Spleen (tissue), 7 donors: ENCODE results near the gene HOXC10.

Experiments used
- CTCF ChIP-seq, 11 experiments: fragments of 200-600 bp in 7 of 11; fragments of 450-650 bp in 4 of 11; sonication (generic) in 4 of 11; IDR thresholded peaks in 8 of 11; conservative IDR thresholded peaks in 3 of 11; 1 replicate in 7 of 11; 2 replicates in 4 of 11; pipeline versions ENCODE4 v1.4.0 to v1.8.0; 2016 to 2021; ENCODE audit warnings: antibody characterized with exemption in 11 of 11, inconsistent platforms in 4 of 11, mild to moderate bottlenecking in 1 of 11
- POLR2AphosphoS5 ChIP-seq, 3 donors: sonication (generic); formaldehyde crosslinking; IDR thresholded peaks; one replicate each; pipeline ENCODE4 v1.5.1; 2017; ENCODE audit warnings: antibody characterized with exemption in 3 of 3
- donor health status: DM: no; HTN: no; CAD: no; lungs with moderate emphysema.
- donor health status: DM: no; HTN: no; CAD: no.
- donor health status: DM: no; HTN: no; CAD: no.

GRCh38 chr12:54010972-54011664 is 26.2 kb downstream of the HOXC10 start:
- no peak for TF ChIP-seq CTCF (IDR thresholded peaks at IDR 0.05 in 8 of 11, conservative IDR thresholded peaks at IDR 0.05 in 3 of 11)
- TF ChIP-seq POLR2AphosphoS5 (IDR thresholded peaks at IDR 0.05), result no peak
